Ovary (tissue), 3 donors: ENCODE data around the gene CDK8.

Experiments used
- CTCF ChIP-seq, 3 donors: fragments of 450-650 bp in 2 of 3; fragments of 200-600 bp in 1 of 3; IDR thresholded peaks; one replicate each; pipeline versions ENCODE4 v1.5.1 to v1.8.0; 2016 to 2022; ENCODE audit warnings: antibody characterized with exemption in 3 of 3, mild to moderate bottlenecking in 1 of 3
- EP300 ChIP-seq: sonication (generic); formaldehyde crosslinking; IDR thresholded peaks from one replicate; pipeline ENCODE4 v1.6.1; 2017; ENCODE audit warnings: antibody characterized with exemption
- POLR2A ChIP-seq: fragments of 450-650 bp; IDR thresholded peaks from one replicate; pipeline ENCODE4 v1.6.1; 2017; ENCODE audit warnings: antibody characterized with exemption, mild to moderate bottlenecking, moderate library complexity
- donor health status: DM: no; HTN: no; CAD: no.

- TF ChIP-seq CTCF (IDR thresholded peaks at IDR 0.05) (no peak), POLR2A (no peak), EP300 (no peak)
Measured at GRCh38 chr13:26386026-26386425, 132.1 kb downstream of the CDK8 start.
